HG03442 (cell line): ENCODE results near the gene OR5H1.
"Not testable (repeated sequence)": the region's sequence is repeated elsewhere in the genome, so short reads cannot be mapped to it uniquely, and the experiment has no call there.

Experiments
- ATAC-seq: cut with Tn5 transposase; IDR thresholded peaks from one replicate; pipeline ENCODE4 v1.9.1; 2021; ENCODE audit warnings: mild to moderate bottlenecking, moderate library complexity; ENCODE audit not compliant: unreplicated experiment

OR5H1 gene

GRCh38 chr3:98130421-98130820 lies at the start of gene OR5H1:
TSS of gene OR5H1 (plus strand) at chr3:98130721. CDS start at chr3:98132698, 1,977 bp downstream.
- no peak for ATAC-seq

- no peak for ATAC-seq
Measured at GRCh38 chr3:98086873-98087272, 43.6 kb upstream of the OR5H1 start, which contains the start of gene OR5AC2. TSS of gene OR5AC2 (plus strand) at chr3:98087173. CDS start at chr3:98087173, 0 bp downstream.

GRCh38 chr3:98095882-98096281 lies 34.6 kb upstream of the OR5H1 start:
- no peak for ATAC-seq

- ATAC-seq: no peak
Measured at GRCh38 chr3:98099848-98100247, 30.7 kb upstream of the OR5H1 start.

GRCh38 chr3:98108162-98108561 lies 22.4 kb upstream of the OR5H1 start:
- no peak for ATAC-seq

- ATAC-seq: no peak
Measured at GRCh38 chr3:98109807-98110549, 20.5 kb upstream of the OR5H1 start.

- ATAC-seq: no peak
Measured at GRCh38 chr3:98110550-98110908, 20.0 kb upstream of the OR5H1 start.

- no peak for ATAC-seq
Measured at GRCh38 chr3:98114264-98114663, 16.3 kb upstream of the OR5H1 start.

- ATAC-seq: no peak
Measured at GRCh38 chr3:98115717-98116116, 14.8 kb upstream of the OR5H1 start.

GRCh38 chr3:98136631-98137030 lies 6.1 kb downstream of the OR5H1 start:
- ATAC-seq: no peak

GRCh38 chr3:98137826-98138557 lies 7.5 kb downstream of the OR5H1 start:
- not testable (repeated sequence) for ATAC-seq

- no peak for ATAC-seq
Measured at GRCh38 chr3:98140531-98140930, 10.0 kb downstream of the OR5H1 start.

- ATAC-seq: no peak
Measured at GRCh38 chr3:98147179-98147578, 16.7 kb downstream of the OR5H1 start, which contains the start of gene OR5H14. TSS of gene OR5H14 (plus strand) at chr3:98147479. CDS start at chr3:98149386, 1,907 bp downstream.

GRCh38 chr3:98148751-98149150 lies 18.2 kb downstream of the OR5H1 start:
- no peak for ATAC-seq

GRCh38 chr3:98149456-98149855 lies 18.9 kb downstream of the OR5H1 start:
- ATAC-seq: not testable (repeated sequence)

GRCh38 chr3:98151241-98151640 lies 20.7 kb downstream of the OR5H1 start:
- ATAC-seq: no peak

- ATAC-seq: no peak
Measured at GRCh38 chr3:98166396-98166795, 35.9 kb downstream of the OR5H1 start, which contains the start of gene OR5H15. TSS of gene OR5H15 (plus strand) at chr3:98166696. CDS start at chr3:98168700, 2,004 bp downstream.

- ATAC-seq: no peak
Measured at GRCh38 chr3:98171071-98171470, 40.5 kb downstream of the OR5H1 start.

- ATAC-seq: no peak
Measured at GRCh38 chr3:98172621-98173020, 42.1 kb downstream of the OR5H1 start.

- no peak for ATAC-seq
Measured at GRCh38 chr3:98180319-98180890, 49.9 kb downstream of the OR5H1 start.

GRCh38 chr3:98182196-98182595 lies 51.7 kb downstream of the OR5H1 start:
- no peak for ATAC-seq

GRCh38 chr3:98185180-98185579 lies 54.7 kb downstream of the OR5H1 start:
- no peak for ATAC-seq
